AG04450 (cell line): ENCODE results near the gene SPAG16. TPM values are rescaled to one million over a fixed set of nuclear protein-coding genes. Genes with fewer than 3 reads are reported as not detected.

Experiments
- CTCF ChIA-PET: fragments of 300-600, 350-600 bp; formaldehyde crosslinking; extraction: SDS; loops from one replicate; lab custom pipeline; 2022; ENCODE audit warnings: antibody characterized with exemption, inconsistent platforms; lab: Charles Lee
- POLR2A ChIA-PET: fragments of 350-600 bp; formaldehyde crosslinking; extraction: SDS; loops from one replicate; lab custom pipeline; 2021; ENCODE audit warnings: antibody characterized with exemption, inconsistent platforms; lab: Yijun Ruan, JAX
- DNase-seq: peaks from one replicate; pipeline ENCODE4 v3.0.0-alpha.2; 2011; ENCODE audit warnings: low read depth, low spot score
- H3K27ac ChIP-seq: one replicate; pipeline ENCODE4 v1.5.1; 2012; ENCODE audit warnings: low read depth, low read length, control low read depth
- H3K27me3 ChIP-seq: one replicate; pipeline ENCODE4 v1.6.0; 2012; ENCODE audit warnings: low read length; ENCODE audit not compliant: control insufficient read depth, insufficient read depth
- H3K4me3 ChIP-seq: 2 replicates; pipeline ENCODE4 v1.5.1; 2011; ENCODE audit warnings: mild to moderate bottlenecking, low read depth, low read length, control low read depth
- H3K9me3 ChIP-seq: 2 replicates; pipeline ENCODE4 v1.5.1; 2012; ENCODE audit warnings: low read length; ENCODE audit not compliant: control insufficient read depth, insufficient read depth
- CTCF ChIP-seq: IDR thresholded peaks from 2 replicates; pipeline ENCODE4 v1.5.1; 2011; ENCODE audit warnings: low read depth, low read length, control low read depth, inconsistent platforms
- polyA plus RNA-seq: library from polyadenylated mRNA; depleted of rRNA; stranded (reverse); fragments of >200 nt; gene quantifications from 2 replicates; pipeline ENCODE4 v1.2.3, GENCODE V29; 2011

SPAG16 gene
- polyA plus RNA-seq, 1 experiment = 28.1 TPM

GRCh38 chr2:213455316-213456008 is 171.2 kb downstream of the SPAG16 start:
- POLR2A ChIA-PET = no interaction called here
- Histone ChIP-seq H3K27ac (no peak overlapping the region), H3K27me3 (no peaks in the 10 kb centered on the region), H3K9me3 (no peaks in the 10 kb centered on the region), H3K4me3 (no peak overlapping the region)
- CTCF ChIA-PET = no interaction called here
- TF ChIP-seq CTCF = no peak
- no peak for DNase-seq

- Histone ChIP-seq H3K27me3 (no peaks in the 10 kb centered on the region), H3K9me3 (peaks cover 8% of the 10 kb centered on the region; the same call in 1 of the 2 replicates), H3K4me3 (no peak overlapping the region), H3K27ac (no peak overlapping the region)
- ChIA-PET POLR2A (no interaction called here), CTCF (no interaction called here)
- no peak for DNase-seq
- no peak for TF ChIP-seq CTCF
Measured at GRCh38 chr2:213475433-213475832, 191.2 kb downstream of the SPAG16 start.

- DNase-seq = no peak
- no peak overlapping the region for H3K27ac ChIP-seq
- no peak overlapping the region for H3K4me3 ChIP-seq
- H3K9me3 ChIP-seq = peaks cover 8% of the 10 kb centered on the region; the same call in 1 of the 2 replicates
- ChIA-PET CTCF (interaction anchor here (0.6 kb wide), 1 partner anchor 454 kb away, joined by 3 read pairs; no protein-coding TSS in a partner anchor), POLR2A (no interaction called here)
- H3K27me3 ChIP-seq = no peaks in the 10 kb centered on the region
- no peak for TF ChIP-seq CTCF
Measured at GRCh38 chr2:213476641-213477040, 192.4 kb downstream of the SPAG16 start.

GRCh38 chr2:213490087-213490486 is 205.8 kb downstream of the SPAG16 start:
- DNase-seq = no peak
- Histone ChIP-seq H3K9me3 (0 out of 2 replicates have a peak, but pooled peaks cover 2% of the 10 kb centered on the region), H3K27ac (no peak overlapping the region), H3K4me3 (no peak overlapping the region), H3K27me3 (no peaks in the 10 kb centered on the region)
- no peak for TF ChIP-seq CTCF
- POLR2A ChIA-PET = no interaction called here
- CTCF ChIA-PET = no interaction called here

GRCh38 chr2:213491376-213491775 is 207.1 kb downstream of the SPAG16 start:
- H3K27me3 ChIP-seq = no peaks in the 10 kb centered on the region
- DNase-seq = no peak
- ChIA-PET POLR2A (no interaction called here), CTCF (no interaction called here)
- H3K27ac ChIP-seq = no peak overlapping the region
- H3K4me3 ChIP-seq = no peak overlapping the region
- no peak for TF ChIP-seq CTCF
- H3K9me3 ChIP-seq = 0 out of 2 replicates have a peak, but pooled peaks cover 2% of the 10 kb centered on the region
